CD4-positive, alpha-beta T cell treated with Interferon alpha-2 for 1 hour (primary cell): Measurements from ENCODE around the gene ARFGEF3.
"Not testable (repeated sequence)": the region's sequence is repeated elsewhere in the genome, so short reads cannot be mapped to it uniquely, and the experiment has no call there.

Source experiments
- DNase-seq, 2 donors: peaks; one replicate each; pipeline ENCODE4 v3.0.0-alpha.2; 2020 to 2022

Gene ARFGEF3

DNA sequence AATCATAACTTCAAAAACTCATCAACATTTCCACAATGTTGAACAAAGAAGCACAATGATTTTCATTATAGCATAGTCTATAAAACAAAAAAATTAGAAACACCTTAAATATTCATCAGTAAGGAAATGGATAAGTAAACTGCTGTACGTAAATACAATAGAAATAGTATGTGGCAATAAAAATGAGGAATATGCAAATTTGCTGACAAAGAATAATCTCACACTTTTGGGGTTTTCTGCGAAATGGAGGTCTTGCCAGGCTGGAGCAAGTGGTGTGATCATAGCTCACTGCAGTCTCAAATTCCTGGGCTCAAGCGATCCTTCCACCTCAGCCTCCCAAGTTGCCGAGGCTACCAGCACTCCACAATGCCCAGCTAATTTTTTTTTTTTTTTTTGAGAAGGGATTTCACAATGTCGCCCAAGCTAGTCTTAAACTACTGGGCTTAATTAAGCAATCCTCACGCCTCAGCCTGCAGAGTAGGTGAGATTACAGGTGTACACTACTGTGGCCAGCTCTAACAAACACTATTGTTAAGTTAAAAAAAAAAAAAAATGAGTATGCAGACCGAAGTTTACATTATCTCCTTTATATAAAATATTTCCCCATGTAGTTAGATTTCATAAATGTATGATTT lies 157.1 kb downstream of the ARFGEF3 start:
- no peak for DNase-seq

DNA sequence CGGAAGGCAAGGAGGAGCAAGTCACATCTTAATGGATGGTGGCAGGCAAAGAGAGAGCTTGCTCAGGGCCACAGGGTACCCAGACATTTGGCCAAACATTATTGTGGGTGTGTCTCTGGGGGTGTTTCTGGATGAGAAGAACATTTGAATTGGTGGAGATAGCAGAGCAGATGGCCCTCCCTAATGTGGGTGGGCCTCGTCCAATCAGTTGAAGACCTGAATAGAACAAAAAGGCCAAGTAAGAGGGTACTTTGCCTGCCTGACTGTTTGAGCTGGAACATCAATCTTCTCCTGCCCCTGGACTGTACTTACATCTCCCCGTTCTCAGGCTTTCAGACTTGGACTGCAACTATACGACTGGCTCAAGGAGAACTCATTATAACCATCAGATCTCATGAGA lies 160.2 kb downstream of the ARFGEF3 start:
- DNase-seq, result no peak

DNA sequence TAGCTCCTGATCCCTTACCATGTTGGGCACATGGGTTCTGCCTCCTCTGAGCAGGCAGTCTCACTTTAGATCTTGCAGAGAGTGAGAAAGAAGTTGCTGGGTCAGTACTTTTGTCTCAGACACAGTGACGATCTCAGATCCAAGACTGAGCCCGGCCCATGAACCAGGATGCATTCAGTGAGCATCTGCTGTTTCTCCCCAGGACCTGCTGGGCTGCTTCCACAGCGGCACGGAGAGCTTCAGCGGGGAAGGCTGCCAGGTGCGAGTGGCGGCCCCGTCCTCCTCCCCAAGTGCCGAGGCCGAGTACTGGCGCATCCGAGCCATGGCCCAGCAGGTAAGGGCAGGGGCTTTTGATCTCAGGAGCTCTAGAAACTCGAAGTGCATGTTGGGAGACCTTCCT lies 162.1 kb downstream of the ARFGEF3 start:
- DNase-seq, result no peak

DNA sequence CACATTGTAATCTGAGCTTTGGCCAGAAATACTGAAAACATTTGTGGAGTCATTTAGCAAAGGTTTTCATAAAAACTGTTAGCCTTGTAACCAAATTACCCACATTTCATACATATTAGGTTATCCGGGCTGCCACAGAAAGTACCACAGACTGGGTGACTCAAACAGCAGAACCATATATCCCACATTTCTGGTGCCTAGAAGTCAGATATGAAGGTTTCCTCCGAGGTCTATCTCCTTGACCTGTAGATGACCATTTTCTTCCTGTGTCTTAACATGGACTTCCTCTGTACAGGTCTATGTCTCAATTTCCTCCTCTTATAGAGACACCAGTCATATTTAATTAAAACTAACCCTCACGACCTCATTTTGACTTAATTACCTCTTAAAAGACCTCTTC lies 166.5 kb downstream of the ARFGEF3 start:
- DNase-seq, result no peak

- DNase-seq, result no peak
Observed at GRCh38 chr6:138330763-138331162, 169.0 kb downstream of the ARFGEF3 start.

DNA sequence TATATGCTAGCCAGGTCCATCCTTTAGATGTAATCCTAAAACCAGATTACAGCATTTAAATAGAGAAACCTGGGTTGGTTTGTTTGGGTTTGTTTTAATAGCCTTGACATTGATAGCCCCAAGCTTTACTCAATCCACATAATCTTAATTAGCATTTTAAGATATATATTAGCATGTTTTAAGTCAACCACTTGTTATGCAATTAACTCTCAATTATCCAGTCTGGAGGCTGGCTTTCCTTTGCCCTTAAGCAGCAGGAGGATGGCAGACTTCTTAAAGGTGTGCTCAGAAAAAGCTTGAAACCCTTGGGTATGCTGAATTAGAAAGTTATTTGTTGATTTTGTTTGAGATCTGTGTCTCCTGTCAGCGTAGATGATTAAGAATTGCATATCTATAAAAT lies 169.7 kb downstream of the ARFGEF3 start:
- no peak for DNase-seq

DNA sequence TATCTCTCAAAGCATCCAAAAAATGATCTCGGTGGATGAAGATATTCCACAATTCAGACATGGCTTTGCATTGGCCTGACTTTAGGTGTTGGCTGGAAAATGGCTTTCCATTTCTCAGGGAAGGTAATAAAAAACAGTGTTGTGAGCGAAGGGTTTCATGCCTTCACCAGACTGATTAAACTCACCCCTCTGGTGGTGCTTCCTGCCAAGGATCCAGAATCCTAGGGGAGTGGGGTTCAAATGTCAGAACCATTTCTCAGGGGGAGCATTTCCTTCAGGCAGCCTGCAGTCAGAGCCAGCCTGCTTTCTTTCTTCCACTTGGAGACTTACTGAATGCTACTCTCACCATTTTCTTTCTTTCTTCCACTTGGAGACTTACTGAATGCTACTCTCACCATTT lies 170.2 kb downstream of the ARFGEF3 start:
- DNase-seq, result no peak

GRCh38 chr6:138334000-138334399 lies 172.3 kb downstream of the ARFGEF3 start:
- DNase-seq, result no peak

DNA sequence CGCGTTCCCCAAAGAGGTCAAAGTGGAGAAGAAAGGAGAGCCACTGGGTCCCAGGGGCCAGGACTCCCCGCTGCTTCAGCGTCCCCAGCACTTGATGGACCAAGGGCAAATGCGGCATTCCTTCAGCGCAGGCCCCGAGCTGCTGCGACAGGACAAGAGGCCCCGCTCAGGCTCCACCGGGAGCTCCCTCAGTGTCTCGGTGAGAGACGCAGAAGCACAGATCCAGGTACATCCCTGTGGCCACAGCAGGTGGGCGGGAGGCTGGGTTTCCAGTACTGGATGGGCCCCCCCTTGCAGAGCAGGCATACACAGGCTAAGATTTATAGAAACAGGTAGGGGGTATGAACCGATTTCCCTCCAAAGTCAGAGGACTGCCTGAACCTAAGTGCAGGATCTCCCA lies 173.2 kb downstream of the ARFGEF3 start:
- no peak for DNase-seq

- no peak for DNase-seq
Observed at GRCh38 chr6:138336221-138336620, 174.5 kb downstream of the ARFGEF3 start.

- DNase-seq, result no peak
Observed at GRCh38 chr6:138337076-138337475, 175.3 kb downstream of the ARFGEF3 start.

- DNase-seq, result no peak
Observed at GRCh38 chr6:138339024-138339423, 177.3 kb downstream of the ARFGEF3 start.

DNA sequence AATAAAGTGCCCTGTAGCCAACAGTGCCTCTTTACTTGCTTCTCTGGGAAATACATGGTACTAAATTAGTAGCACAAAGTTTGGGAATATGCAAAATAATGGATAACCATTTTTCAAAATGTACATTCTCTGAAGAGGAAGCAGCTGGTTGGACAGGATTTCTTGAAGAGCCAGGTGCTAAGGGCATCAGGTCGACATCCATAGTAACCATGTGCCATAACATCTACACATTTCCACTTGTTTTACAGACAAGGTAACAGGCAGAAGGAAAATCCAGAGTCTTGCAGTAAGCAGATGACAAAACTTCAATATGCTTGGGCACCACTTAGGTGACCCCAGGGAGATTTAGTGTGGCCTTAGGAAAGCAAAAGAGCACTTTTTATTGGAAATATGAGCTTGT lies 179.4 kb downstream of the ARFGEF3 start:
- DNase-seq, result no peak

GRCh38 chr6:138343112-138343511 lies 181.4 kb downstream of the ARFGEF3 start:
- no peak for DNase-seq

DNA sequence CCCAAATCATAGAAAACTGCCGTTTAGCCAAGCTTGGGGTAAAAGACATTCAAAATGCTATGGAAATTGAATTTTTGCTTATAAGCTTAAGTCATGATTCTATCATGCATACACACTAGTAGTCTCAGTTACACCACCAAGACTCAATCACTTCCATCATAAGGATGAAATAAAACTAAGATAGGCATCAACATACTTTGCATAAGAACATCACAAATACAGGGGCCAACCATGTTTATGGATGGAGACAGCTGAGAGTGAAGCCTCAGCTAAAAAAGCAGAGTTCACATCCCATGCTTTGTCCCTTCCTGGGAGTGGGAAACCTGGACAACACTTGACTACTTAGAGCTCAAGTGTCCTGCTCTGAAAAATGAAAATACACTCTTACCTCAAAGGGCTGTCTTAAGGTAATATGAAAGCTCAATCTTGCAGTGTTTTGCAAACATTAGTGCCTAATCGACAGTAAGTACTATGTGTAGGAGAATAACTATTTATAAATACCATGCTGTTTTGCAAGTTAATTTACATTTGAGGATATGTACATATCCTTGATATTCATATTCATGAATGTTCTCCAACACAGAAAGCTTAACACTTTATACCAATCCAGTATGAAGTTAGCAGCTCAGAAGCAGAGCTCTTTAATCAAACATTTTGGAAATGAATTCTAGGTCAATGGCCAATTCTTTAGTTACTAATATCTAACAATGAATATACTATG lies 184.0 kb downstream of the ARFGEF3 start:
- DNase-seq, result no peak

GRCh38 chr6:138346302-138347195 lies 184.8 kb downstream of the ARFGEF3 start:
- DNase-seq, result no peak

- DNase-seq, result no peak
Observed at GRCh38 chr6:138347864-138348263, 186.1 kb downstream of the ARFGEF3 start.

- DNase-seq, result no peak
Observed at GRCh38 chr6:138349891-138350290, 188.2 kb downstream of the ARFGEF3 start.

DNA sequence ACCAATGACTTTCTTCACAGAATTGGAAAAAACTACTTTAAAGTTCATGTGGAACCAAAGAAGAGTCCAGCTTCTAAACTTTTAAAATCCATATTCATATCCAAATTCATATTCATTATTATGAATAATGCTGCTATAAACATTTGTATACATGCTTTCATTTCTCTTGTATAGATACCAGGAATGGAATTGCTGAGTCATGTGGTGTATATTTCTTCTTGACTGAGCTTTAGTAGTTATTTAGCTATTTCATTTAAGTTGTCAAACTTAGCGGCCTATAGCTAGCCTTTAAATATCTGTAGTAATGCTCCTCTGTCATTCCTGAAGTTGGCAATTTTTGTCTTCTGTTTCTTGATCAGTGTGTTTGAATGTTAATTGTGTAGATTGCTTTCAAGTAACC lies 196.2 kb downstream of the ARFGEF3 start:
- DNase-seq, result no peak

GRCh38 chr6:138368684-138369083 lies 206.9 kb downstream of the ARFGEF3 start:
- DNase-seq, result not testable (repeated sequence)

DNA sequence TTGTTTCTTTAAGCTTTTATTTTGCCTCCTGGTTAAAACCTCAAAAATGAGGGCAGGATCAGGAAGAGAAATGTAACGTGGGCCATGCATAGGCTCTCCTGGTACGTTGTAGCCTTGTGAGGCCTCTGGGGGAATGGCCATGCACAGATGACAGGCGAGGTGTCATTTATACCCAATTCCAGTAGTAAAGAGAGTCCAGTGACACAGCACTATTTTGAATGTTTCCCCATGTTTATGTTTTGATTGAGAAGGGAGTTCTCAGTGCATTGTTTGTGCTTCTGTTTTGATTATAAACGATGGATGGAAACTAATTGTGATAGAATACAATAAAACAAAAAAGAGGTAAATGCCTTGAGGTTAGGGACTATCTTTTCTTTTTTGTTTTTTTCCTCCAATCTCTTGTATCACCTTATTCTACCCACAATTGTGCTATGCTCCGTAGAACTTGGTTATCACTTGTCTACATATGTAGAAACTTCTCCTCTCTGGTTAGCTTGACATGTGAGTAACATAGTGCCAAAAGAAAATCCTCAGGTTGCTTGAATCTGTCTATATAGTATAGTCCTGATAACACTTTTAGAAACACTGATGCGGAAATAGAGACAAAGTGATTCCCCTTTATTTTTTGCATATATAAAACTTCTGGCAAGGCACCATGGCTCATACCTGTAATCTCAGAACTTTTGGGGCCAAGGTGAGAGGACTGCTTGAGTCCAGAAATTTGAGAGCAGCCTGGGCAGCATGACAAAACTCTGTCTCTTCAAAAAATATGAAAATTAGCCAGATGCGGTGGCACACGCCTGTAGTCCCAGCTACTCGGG lies 209.1 kb downstream of the ARFGEF3 start:
- DNase-seq, result no peak

DNA sequence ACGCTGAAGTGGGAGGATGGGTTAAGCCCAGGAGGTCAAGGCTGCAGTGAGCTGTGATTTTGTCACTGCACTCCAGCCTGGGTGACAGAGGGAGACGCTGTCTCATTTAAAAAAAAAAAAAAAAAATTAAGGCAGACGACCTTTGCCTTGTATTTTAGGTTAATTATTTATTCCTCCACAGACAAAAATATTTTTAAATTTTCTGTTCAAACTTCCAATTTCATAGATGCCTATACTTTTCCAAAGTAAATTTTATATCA lies 209.6 kb downstream of the ARFGEF3 start:
- no peak for DNase-seq

GRCh38 chr6:138371720-138372119 lies 210.0 kb downstream of the ARFGEF3 start:
- no peak for DNase-seq
